Measurements from ENCODE around the gene FBLN7.

GRCh38 chr2:112182581-112183034 lies 44.4 kb downstream of the FBLN7 start:
- TF ChIP-seq CTCF (IDR thresholded peaks at IDR 0.05) (no peak), POLR2A (IDR thresholded peaks at IDR 0.05) (no peak)

All from right lobe of liver (tissue), 4 donors.